Rectal smooth muscle tissue (tissue), 1 donor: Measurements from ENCODE around the gene CPAMD8.
"Not testable (repeated sequence)": the region's sequence is repeated elsewhere in the genome, so short reads cannot be mapped to it uniquely, and the experiment has no call there.

ENCODE experiments used
- H3K27ac ChIP-seq: one replicate; pipeline ENCODE4 v1.7.0; 2013; ENCODE audit warnings: low read depth, low read length, inconsistent platforms
- H3K27me3 ChIP-seq: one replicate; pipeline ENCODE4 v1.7.0; 2013; ENCODE audit warnings: low read length; ENCODE audit not compliant: control insufficient read depth, insufficient read depth
- H3K36me3 ChIP-seq: one replicate; pipeline ENCODE4 v1.7.0; 2013; ENCODE audit warnings: low read length; ENCODE audit not compliant: control insufficient read depth, insufficient read depth
- H3K4me1 ChIP-seq: one replicate; pipeline ENCODE4 v1.7.0; 2013; ENCODE audit warnings: low read length; ENCODE audit not compliant: control insufficient read depth, insufficient read depth
- H3K4me3 ChIP-seq: one replicate; pipeline ENCODE4 v1.7.0; 2013; ENCODE audit warnings: low read length
- H3K9ac ChIP-seq: one replicate; pipeline ENCODE4 v1.7.0; 2013; ENCODE audit warnings: low read length

The CPAMD8 gene

GRCh38 chr19:16940063-16940462 is 86.5 kb downstream of the CPAMD8 start:
- not testable (repeated sequence) for H3K4me3 ChIP-seq, H3K27ac ChIP-seq

GRCh38 chr19:16938211-16938610 is 88.4 kb downstream of the CPAMD8 start:
- H3K27ac ChIP-seq = no peak overlapping the region
- no peaks in the 10 kb centered on the region for H3K36me3 ChIP-seq
- H3K4me1 ChIP-seq = no peaks in the 10 kb centered on the region
- H3K9ac ChIP-seq = no peak overlapping the region
- no peaks in the 10 kb centered on the region for H3K27me3 ChIP-seq
- H3K4me3 ChIP-seq = no peak overlapping the region

More at GRCh38 chr19:16940063-16940462, 86.5 kb downstream of the CPAMD8 start:
- not testable (repeated sequence) for H3K27me3 ChIP-seq, H3K4me1 ChIP-seq, H3K36me3 ChIP-seq, H3K9ac ChIP-seq

DNA sequence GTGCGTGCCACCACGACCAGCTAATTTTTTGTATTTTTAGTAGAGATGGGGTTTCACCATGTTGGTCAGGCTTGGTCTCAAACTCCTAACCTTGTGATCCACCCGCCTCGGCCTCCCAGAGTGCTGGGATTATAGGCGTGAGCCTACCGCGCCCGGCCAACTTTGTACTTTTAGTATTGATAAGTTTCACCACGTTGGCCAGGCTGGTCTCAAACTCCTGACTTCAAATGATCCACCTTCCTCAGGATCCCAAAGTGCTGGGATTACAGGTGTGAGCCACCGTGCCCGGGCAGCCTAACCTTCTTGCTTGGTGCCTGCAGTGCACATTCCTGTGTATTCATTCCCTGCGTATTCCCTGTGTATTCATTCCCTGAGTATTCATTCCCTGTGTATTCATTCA is 88.8 kb downstream of the CPAMD8 start:
- H3K27me3 ChIP-seq, H3K27ac ChIP-seq, H3K4me3 ChIP-seq, H3K9ac ChIP-seq, H3K4me1 ChIP-seq, H3K36me3 ChIP-seq: not testable (repeated sequence)

DNA sequence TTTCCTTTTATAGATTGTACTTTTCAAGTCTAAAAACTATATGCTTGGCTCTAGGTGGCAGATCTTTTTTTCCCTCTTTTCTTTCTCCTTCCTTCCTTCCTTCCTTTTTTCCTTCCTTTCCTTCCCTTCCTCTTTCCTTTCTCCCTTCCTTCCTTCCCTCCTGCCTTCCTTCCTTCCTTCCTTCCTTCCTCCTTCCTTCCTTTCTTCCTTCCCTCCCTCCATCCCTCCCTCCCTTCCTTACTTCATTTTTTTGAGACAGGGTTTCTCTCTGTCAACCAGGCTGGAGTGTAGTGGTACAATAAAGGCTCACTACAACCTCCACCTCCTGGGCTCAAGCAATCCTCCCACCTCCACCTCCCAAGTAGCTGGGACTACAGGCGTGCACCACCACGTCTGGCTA is 89.7 kb downstream of the CPAMD8 start:
- H3K27me3 ChIP-seq = no peaks in the 10 kb centered on the region
- H3K27ac ChIP-seq = no peak overlapping the region
- H3K9ac ChIP-seq = no peak overlapping the region
- H3K4me3 ChIP-seq = no peak overlapping the region
- no peaks in the 10 kb centered on the region for H3K4me1 ChIP-seq
- no peaks in the 10 kb centered on the region for H3K36me3 ChIP-seq

- Histone ChIP-seq H3K27ac (no peak overlapping the region), H3K4me3 (no peak overlapping the region), H3K9ac (no peak overlapping the region), H3K27me3 (no peaks in the 10 kb centered on the region), H3K36me3 (no peaks in the 10 kb centered on the region), H3K4me1 (no peaks in the 10 kb centered on the region)
Observed at GRCh38 chr19:16934489-16934888, 92.1 kb downstream of the CPAMD8 start.

DNA sequence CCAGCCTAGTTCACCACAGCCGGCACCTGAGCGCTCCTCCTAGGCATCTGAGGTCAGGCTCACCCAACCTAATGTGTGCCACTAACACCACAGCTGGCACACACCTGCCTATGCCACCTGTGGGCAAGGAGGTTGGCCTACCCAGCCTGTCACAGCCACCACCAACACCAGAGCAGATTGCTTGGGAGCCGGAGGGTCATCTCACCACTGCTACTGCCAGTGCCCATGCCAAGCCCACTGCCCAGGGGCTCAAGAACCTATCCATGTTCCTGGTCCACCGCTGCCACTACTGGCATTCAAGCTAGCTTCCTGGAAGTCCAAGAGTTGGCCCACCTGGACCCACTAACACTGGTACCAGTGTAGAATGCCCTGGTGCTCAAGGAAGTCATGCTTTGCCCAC is 95.3 kb downstream of the CPAMD8 start:
- Histone ChIP-seq H3K9ac (no peak overlapping the region), H3K27ac (no peak overlapping the region), H3K36me3 (no peaks in the 10 kb centered on the region), H3K27me3 (no peaks in the 10 kb centered on the region), H3K4me1 (no peaks in the 10 kb centered on the region), H3K4me3 (no peak overlapping the region)

- no peaks in the 10 kb centered on the region for H3K27me3 ChIP-seq
- H3K4me3 ChIP-seq = no peak overlapping the region
- H3K9ac ChIP-seq = no peak overlapping the region
- H3K4me1 ChIP-seq = no peaks in the 10 kb centered on the region
- H3K36me3 ChIP-seq = no peaks in the 10 kb centered on the region
- H3K27ac ChIP-seq = no peak overlapping the region
Observed at GRCh38 chr19:16930753-16931152, 95.9 kb downstream of the CPAMD8 start.

- no peaks in the 10 kb centered on the region for H3K27me3 ChIP-seq
- H3K9ac ChIP-seq = no peak overlapping the region
Observed at GRCh38 chr19:16928916-16929315, 97.7 kb downstream of the CPAMD8 start.

GRCh38 chr19:16928351-16928750 is 98.3 kb downstream of the CPAMD8 start:
- H3K36me3 ChIP-seq = no peaks in the 10 kb centered on the region
- H3K27me3 ChIP-seq = no peaks in the 10 kb centered on the region
- no peak overlapping the region for H3K27ac ChIP-seq
- no peak overlapping the region for H3K4me3 ChIP-seq
- no peak overlapping the region for H3K9ac ChIP-seq
- no peaks in the 10 kb centered on the region for H3K4me1 ChIP-seq

More at GRCh38 chr19:16928916-16929315, 97.7 kb downstream of the CPAMD8 start:
- Histone ChIP-seq H3K27ac (no peak overlapping the region), H3K36me3 (no peaks in the 10 kb centered on the region), H3K4me1 (no peaks in the 10 kb centered on the region), H3K4me3 (no peak overlapping the region)

DNA sequence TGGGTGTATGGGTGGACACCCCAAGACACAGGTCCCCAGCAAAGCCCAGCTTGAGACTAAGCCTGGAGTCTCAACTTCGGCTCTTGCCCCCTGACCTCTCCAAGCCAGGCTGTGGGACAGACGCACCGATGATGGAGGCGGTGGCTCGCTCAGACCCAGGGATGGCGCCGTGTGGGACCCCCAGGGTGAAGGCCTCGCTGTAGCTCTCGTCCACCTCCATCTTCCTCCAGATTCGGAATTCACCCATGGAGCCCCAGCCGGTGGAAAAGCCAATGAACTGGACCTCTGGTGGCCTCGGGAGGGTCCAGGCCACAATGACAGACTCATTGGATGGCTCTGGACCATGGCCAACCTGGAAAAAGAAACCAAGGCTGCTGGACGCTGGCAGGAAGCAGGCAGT is 98.7 kb downstream of the CPAMD8 start:
- no peak overlapping the region for H3K4me3 ChIP-seq
- no peak overlapping the region for H3K27ac ChIP-seq
- no peaks in the 10 kb centered on the region for H3K27me3 ChIP-seq
- H3K36me3 ChIP-seq = no peaks in the 10 kb centered on the region
- H3K9ac ChIP-seq = no peak overlapping the region
- no peaks in the 10 kb centered on the region for H3K4me1 ChIP-seq

GRCh38 chr19:16922949-16923348 is 103.7 kb downstream of the CPAMD8 start:
- H3K27me3 ChIP-seq = no peaks in the 10 kb centered on the region
- H3K9ac ChIP-seq = no peak overlapping the region
- no peak overlapping the region for H3K27ac ChIP-seq
- no peaks in the 10 kb centered on the region for H3K36me3 ChIP-seq
- H3K4me3 ChIP-seq = no peak overlapping the region
- H3K4me1 ChIP-seq = no peaks in the 10 kb centered on the region

DNA sequence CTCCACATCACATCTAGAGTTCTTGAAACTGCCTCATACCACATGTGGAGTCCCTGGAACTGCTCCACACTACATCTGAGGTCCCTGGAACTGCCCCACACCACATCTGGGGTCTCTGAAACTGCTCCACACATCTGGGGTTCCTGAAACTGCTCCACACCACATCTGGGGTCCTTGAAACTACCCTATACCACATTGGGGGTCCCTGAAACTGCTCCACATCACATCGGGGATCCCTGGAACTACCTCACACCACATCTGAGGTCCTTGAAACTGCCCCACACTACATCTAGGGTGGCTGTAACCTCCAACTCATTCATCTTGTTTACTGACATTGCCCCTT is 104.0 kb downstream of the CPAMD8 start:
- no peaks in the 10 kb centered on the region for H3K4me1 ChIP-seq
- no peaks in the 10 kb centered on the region for H3K36me3 ChIP-seq
- H3K27me3 ChIP-seq = no peaks in the 10 kb centered on the region
- H3K9ac ChIP-seq = no peak overlapping the region
- H3K4me3 ChIP-seq = no peak overlapping the region
- H3K27ac ChIP-seq = no peak overlapping the region

DNA sequence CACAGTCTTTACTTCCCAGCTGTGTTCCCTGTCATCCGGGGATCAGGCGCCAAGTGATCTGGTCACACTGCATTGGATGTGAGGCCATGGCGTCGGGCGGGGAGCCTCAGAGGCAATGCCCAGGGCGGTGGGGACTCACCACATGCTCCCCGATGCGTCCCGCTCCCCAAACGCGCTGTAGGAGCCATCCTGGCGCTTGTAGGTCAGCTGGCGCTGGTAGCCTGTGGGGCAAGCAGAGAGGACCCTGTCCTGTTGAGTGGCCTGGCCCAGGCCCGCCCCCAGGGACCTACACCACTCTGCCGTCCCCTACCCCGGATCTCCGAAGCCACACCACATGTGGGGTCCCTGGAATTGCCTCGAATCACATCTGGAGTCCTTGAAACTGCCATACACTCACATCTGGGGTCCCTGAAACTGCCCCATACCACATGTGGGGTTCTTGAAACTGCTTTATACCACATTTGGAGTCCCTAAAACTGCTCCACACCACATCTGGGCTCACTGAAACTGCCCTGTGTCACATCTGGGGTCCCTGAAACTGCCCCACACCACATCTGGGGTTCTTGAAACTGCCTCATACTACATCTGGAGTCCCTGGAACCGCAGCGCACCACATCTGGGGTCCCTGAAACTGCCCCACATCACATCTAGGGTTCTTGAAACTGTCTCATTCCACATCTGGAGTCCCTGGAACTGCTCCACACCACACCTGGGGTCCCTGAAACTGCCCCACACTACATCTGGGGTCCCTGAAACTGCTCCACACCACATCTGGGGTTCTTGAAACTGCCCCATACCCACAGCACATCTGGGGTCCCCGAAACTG is 104.6 kb downstream of the CPAMD8 start:
- H3K4me3 ChIP-seq = no peak overlapping the region
- H3K27ac ChIP-seq = no peak overlapping the region
- no peak overlapping the region for H3K9ac ChIP-seq
- no peaks in the 10 kb centered on the region for H3K36me3 ChIP-seq
- H3K27me3 ChIP-seq = no peaks in the 10 kb centered on the region
- H3K4me1 ChIP-seq = no peaks in the 10 kb centered on the region
